ENCODE data around the gene CHMP1A.
"Not testable (repeated sequence)": the region's sequence is repeated elsewhere in the genome, so short reads cannot be mapped to it uniquely, and the experiment has no call there.

The CHMP1A gene

DNA sequence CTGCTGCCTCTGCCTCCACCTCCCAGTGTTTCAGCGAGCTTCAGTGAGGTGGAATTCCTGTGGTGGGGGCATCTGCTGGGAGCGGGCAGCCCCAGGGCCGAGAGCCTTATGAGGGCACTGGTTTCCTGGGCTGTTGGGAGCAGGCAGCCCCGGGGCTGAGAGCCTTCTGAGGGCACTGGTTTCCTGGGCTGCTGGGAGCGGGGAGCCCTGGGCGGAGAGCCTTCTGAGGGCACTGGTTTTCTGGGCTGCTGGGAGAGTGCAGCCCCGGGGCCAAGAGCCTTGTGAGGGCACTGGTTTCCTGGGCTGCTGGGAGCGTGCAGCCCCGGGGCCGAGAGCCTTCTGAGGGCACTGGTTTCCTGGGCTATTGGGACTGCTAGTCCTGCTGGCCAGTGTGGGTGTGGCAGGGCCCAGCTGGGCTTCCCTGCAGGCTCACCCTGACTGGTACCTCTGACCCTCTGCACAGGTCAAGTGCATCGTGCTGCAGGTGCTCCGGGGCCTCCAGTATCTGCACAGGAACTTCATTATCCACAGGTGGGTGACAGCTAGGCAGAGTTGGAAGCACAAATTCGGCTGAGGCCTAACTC is 34.6 kb upstream of the CHMP1A start:
- no peak for DNase-seq (ENCODE audit: low read depth in 2 of 2)

- DNase-seq (ENCODE audit: low read depth in 2 of 2) = no peak
Observed at GRCh38 chr16:89691231-89691985, 33.9 kb upstream of the CHMP1A start.

DNA sequence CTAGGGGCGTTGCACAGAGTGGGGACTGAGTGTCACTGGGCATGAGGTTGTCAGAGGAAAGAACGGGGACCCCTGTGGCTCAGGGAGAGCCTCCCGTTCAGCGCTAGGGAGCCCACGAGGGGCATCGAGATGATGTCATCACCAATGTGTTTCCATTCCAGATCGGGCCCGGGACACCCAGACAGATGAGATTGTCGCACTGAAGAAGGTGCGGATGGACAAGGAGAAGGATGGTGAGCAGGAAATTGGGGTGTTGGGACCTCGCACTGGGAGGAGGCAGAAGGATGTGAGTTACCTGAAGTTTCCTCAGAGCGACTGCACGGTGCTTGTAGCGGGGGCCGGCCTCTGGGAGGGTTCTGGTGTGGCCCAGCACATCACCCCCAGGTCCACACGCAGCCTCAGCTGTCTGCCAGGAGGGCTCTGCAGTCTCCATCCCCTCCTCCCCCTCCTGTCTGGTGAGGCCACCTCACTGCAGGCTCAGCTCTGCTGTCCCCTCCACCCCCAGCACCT is 32.9 kb upstream of the CHMP1A start:
- DNase-seq (ENCODE audit: low read depth in 2 of 2) = no peak

DNA sequence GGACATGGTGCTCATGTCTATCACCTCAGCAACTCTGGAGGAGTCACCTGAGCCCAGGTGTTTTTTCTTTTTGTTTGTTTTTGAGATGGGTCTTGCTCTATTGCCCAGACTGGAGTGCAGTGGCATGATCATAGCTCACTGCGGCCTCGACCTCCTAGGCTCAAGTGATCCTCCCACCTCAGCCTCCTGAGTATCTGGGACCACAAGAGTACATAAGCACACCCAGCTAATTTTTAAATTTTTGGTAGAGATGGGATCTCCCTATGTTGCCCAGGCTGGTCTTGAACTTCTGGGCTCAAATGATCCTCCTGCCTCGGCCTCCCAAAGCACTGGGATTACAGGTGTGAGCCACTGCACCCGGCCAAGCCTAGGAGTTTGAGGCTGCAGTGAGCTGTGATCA is 32.1 kb upstream of the CHMP1A start:
- DNase-seq (ENCODE audit: low read depth in 2 of 2) = not testable (repeated sequence)

DNA sequence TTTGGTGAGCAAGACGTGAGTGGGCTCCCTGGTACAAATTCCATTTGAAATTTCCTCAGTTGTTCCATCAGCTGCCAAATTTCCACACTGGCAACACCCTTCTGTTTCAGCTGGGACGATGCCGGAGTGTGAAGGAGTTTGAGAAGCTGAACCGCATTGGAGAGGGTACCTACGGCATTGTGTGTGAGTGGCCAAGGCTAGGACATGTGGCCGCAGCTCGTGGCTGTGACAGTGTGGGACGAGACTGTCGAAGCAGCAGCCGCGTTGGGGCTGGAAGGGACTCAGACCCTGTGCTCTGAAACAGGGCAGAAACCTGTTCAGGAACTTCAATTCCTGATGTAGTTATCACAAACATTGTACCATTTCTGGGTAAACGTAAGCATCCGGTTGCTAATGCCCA is 31.6 kb upstream of the CHMP1A start:
- DNase-seq (ENCODE audit: low read depth in 2 of 2) = no peak

- no peak for DNase-seq (ENCODE audit: low read depth in 2 of 2)
Observed at GRCh38 chr16:89688395-89688794, 30.9 kb upstream of the CHMP1A start.

- no peak for DNase-seq (ENCODE audit: low read depth in 2 of 2)
Observed at GRCh38 chr16:89687092-89687940, 29.8 kb upstream of the CHMP1A start.

- peak; percentile 83 for DNase-seq (ENCODE audit: low read depth in 2 of 2)
Observed at GRCh38 chr16:89686520-89687091, 29.1 kb upstream of the CHMP1A start, which contains the start of gene CDK10. TSS of gene CDK10 (plus strand) at chr16:89686689. CDS start at chr16:89686711, 22 bp downstream.

DNA sequence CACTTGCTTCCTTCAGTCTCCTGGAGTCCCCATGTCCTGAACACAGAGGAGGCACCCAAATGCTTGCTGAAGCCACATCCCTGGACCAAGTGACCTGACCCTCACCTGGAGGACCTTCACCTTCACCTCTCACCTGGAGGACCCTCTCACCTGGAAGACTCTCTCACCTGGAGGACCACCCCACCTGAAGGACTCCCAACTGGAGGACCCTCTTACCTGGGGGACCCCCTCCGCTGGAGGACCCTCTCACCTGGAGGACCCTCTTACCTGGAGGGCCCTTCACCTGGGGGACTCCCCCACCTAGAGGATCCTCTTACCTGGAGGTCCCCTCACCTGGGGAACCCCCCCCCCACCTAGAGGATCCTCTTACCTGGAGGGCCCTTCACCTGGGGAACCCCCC is 28.4 kb upstream of the CHMP1A start:
- DNase-seq (ENCODE audit: low read depth in 2 of 2) = no peak

DNA sequence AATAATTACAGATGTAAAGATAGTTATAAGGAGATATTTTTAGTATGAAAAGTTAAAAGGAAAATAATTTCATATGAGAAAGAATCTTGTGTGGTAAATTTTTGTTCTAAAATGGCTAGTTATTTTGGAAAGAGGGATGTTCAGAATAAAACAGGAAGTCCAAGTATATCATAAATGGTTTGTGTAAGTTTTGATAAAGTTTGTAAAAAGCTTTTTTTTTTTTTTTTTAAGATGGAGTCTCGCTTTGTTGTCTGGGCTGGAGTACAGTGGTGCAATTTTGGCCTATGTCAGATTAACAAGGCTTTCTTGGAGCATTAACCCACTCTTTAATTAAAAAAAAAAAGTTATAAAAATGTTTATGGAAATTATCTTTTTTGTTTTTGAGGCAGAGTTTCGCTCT is 20.8 kb upstream of the CHMP1A start:
- no peak for DNase-seq (ENCODE audit: low read depth in 2 of 2)

DNA sequence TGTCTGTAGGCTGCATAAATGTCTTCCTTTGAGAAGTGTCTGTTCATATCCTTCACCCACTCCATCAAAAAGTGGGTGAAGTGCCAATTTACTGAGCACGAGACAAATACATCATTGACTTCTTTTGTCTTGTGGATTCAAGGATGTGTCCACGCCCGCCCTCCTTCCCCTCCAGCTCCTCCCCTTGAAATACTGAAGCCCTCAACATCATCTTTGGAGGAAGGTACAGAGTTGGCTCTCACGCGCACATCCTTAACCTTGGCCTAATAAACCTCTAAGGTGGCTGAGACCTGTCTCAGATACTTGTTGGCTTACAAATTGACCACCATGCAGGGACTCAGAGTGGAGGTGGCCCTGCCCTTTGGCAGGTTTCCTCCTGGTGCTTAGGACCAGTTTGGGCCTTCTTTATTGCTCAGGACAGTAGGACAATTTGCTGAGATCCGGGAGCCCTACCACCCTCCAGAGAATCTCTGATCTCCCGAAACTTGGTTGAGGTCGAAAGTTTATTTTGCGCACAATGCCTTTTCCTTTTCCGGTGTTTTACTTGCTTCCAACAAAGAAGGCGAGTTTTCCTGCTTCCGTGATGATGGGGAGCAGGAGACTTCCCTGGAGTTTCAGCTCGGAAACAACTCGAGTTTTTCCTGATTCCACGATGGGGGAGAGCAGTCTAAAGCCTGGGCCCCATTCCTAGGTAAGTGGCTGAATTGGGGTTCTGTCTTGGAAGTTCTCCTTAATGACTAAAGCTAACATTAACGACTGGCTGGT is 14.9 kb upstream of the CHMP1A start:
- DNase-seq (ENCODE audit: low read depth in 2 of 2) = no peak

DNA sequence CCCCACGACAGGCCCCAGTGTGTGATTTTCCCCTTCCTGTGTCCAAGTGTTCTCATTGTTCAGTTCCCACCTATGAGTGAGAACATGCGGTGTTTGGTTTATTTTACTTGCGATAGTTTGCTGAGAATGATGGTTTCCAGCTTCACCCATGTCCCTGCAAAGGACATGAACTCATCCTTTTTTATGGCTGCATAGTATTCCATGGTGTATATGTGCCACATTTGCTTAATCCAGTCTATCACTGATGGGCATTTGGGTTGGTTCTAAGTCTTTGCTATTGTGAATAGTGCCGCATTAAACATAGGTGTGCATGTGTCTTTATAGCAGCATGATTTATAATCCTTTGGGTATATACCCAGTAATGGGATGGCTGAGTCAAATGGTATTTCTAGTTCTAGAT is 14.1 kb upstream of the CHMP1A start:
- not testable (repeated sequence) for DNase-seq (ENCODE audit: low read depth in 2 of 2)

DNA sequence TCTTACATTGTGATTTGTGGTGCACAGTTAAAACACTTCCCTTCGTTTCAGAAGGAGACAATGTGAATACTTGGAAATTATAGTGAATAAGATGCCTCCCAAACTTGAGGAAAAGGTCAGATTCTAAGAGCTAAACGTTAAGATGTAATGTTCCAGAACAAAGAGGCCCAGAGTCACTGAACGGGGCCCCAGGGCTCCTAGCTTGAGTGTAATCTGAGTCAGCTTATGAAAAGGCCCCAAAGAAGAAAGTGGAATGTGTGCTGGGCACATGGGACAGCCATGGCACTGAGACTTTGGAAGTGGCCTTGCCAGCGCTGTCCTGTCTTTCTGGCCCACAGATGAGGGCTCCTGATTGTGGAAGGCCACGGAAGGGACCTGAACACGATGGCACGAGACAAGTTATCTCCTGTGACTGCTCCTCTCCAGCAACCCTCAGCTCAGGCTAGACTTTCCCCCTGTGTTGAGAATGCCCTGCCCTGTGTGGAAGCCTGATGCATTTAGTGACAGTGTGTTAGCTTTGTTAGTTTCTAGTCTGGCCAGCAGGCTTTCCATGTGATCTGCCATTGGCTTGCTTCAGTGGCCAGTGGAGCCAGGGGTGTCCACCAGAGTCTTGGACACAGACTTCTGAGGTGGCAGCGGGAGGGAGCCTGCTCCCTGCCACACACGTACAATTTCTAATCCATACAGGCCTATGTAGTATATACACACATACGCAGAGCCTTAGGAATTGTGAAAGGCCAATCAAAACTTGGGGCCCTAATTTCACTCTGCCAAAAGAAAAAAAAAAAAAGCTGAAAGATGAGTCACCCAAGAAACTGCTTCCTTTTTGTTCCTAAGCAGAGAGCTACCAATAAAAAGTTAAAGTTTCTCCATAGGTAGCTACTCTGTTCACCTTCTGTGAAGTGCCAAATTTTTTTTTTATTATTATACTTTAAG is 13.3 kb upstream of the CHMP1A start:
- no peak for DNase-seq (ENCODE audit: low read depth in 2 of 2)

DNA sequence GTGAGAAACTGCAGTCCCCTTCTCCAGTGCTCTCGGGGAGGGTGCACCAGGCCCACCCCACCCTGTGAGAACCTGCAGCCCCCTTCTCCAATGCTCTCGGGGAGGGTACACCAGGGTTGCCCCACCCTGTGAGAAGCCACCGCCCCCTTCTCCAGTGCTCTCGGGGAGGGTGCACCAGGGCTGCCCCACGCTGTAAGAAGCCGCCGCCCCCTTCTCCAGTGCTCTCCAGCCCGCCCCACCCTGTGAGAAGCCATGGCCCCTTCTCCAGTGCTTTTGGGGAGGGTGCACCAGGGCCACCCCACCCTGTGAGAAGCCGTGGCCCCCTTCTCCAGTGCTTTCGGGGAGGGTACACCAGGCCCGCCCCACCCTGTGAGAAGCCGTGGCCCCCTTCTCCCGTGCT is 12.2 kb upstream of the CHMP1A start:
- no peak for DNase-seq (ENCODE audit: low read depth in 2 of 2)

DNA sequence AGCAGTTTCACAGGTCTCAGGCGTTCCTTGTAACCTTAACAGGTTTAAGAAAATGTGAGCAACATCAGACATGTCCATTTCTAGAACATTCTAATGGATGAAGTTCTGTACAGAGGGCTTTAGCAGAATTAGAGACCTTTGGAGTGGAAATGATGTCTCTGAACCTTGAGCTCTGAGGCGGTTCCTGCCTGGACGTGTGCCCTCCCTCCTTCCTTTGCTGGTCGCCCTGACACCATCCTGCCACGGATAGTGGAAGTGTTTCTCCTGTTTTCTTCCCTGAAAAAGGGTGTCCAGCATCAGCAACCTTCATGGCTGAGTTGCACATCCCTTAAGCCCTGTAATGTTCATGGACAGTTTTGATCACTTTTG is 11.3 kb upstream of the CHMP1A start:
- DNase-seq (ENCODE audit: low read depth in 2 of 2) = no peak

DNA sequence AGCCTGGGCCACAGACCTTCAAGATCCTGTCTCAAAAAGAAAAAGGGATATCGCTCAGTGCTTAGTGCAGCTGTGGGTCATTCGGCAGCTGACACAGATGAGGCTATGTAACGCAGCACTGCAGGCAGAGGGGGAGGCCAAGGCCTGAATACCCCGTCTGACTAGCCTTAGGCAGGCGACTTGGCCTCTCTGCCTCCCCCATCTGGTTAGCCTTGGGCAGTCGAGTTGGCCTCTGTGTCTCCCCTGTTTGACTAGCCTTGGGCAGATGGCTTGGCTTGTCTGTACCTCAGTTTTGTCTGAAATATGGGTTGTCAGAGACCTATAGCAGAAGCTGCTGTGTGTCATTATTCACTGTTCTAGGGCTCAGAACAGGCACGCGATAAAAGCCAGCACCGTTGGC is 10.1 kb upstream of the CHMP1A start:
- DNase-seq (ENCODE audit: low read depth in 2 of 2) = no peak

GRCh38 chr16:89667000-89667399 is 9.5 kb upstream of the CHMP1A start:
- DNase-seq (ENCODE audit: low read depth in 2 of 2) = not testable (repeated sequence)

DNA sequence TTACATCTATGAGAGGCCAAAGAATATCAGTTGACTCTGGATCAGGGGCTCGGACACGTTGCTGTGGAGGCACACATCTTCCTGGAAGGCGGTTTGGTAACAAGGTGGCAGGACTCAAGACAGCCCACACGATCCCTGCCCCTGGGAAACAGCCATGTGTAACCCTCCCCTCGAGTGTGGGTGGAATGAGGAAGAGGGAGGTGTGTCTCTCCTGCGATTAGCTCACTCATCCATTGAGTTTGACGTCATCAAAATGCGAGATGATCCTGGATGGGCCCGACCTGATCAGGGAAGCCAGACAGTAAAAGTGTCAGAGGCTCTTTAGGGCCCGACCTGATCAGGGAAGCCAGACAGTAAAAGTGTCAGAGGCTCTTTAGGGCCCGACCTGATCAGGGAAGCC is 6.7 kb upstream of the CHMP1A start:
- DNase-seq (ENCODE audit: low read depth in 2 of 2) = not testable (repeated sequence)

- no peak for DNase-seq (ENCODE audit: low read depth in 2 of 2)
Observed at GRCh38 chr16:89661215-89661614, 3.7 kb upstream of the CHMP1A start.

DNA sequence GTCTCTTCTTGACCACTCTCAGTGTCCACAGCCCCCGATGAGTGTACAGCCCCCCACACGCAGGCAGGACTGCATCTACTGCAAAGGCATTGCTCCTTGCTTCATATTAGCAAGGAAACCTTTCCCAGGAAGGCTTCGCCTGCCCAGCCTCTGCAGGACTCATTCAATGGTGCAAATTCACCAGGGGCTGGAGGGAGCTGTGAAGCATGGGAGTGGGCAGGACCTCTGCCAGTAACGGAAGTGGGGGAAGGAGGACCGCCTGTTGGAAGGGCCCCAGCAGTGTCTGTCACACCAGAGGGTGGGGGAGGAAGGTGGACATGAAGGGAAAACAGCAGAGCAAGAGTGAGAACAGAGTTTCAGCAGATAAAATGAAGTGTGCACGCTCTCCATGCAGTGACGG is 2.6 kb upstream of the CHMP1A start:
- no peak for DNase-seq (ENCODE audit: low read depth in 2 of 2)
